CD14-positive monocyte (primary cell): ENCODE measurements around the gene AMER1. TPM values are rescaled to one million over a fixed set of nuclear protein-coding genes. Genes with fewer than 3 reads are reported as not detected.
A peak's percentile ranks its signal among the peaks of the same experiment; 100 is the strongest.

Source experiments
- DNase-seq, 3 donors: peaks; one replicate each; pipeline ENCODE4 v3.0.0-alpha.2; 2011 to 2022
- H2AFZ ChIP-seq: 2 replicates; pipeline ENCODE4 v1.6.0; 2012; ENCODE audit warnings: mild to moderate bottlenecking, low read depth, low read length, inconsistent platforms; ENCODE audit not compliant: insufficient read depth, poor library complexity, severe bottlenecking
- H3K27ac ChIP-seq, 2 donors: 1 replicate in 1 of 2; 2 replicates in 1 of 2; pipeline ENCODE4 v1.5.1; 2012 to 2013; ENCODE audit warnings: low read length in 2 of 2, control low read depth in 1 of 2, inconsistent platforms in 1 of 2, low read depth in 1 of 2, mild to moderate bottlenecking in 1 of 2
- H3K27me3 ChIP-seq, 2 donors: one replicate each; pipeline versions ENCODE4 v1.6.0 to v1.6.1; 2011 to 2013; ENCODE audit warnings: low read length in 2 of 2; ENCODE audit not compliant: control insufficient read depth in 2 of 2, insufficient read depth in 2 of 2
- H3K36me3 ChIP-seq, 2 donors: replicated peaks in 1 of 2; 1 replicate in 1 of 2; 2 replicates in 1 of 2; pipeline versions ENCODE4 v1.5.1 to v1.6.1; 2012 to 2013; ENCODE audit warnings: low read length in 2 of 2, control low read depth in 1 of 2, inconsistent platforms in 1 of 2, mild to moderate bottlenecking in 1 of 2; ENCODE audit not compliant: insufficient read depth in 2 of 2, control insufficient read depth in 1 of 2
- H3K4me1 ChIP-seq, 2 donors: 1 replicate in 1 of 2; 2 replicates in 1 of 2; pipeline versions ENCODE4 v1.5.1 to v1.6.1; 2012 to 2013; ENCODE audit warnings: low read length in 2 of 2, control low read depth in 1 of 2, inconsistent platforms in 1 of 2, mild to moderate bottlenecking in 1 of 2, moderate library complexity in 1 of 2; ENCODE audit not compliant: insufficient read depth in 2 of 2, control insufficient read depth in 1 of 2
- H3K4me2 ChIP-seq: replicated peaks from 2 replicates; pipeline ENCODE3; 2012; ENCODE audit warnings: low read length, moderate library complexity, mild to moderate bottlenecking; ENCODE audit not compliant: poor library complexity, severe bottlenecking; ENCODE audit errors: extremely low read depth
- H3K4me3 ChIP-seq, 3 experiments: fragments of 200-600 bp in 1 of 3; sonication (generic) in 1 of 3; replicated peaks in 1 of 3; 1 replicate in 2 of 3; 2 replicates in 1 of 3; pipeline ENCODE4 v1.5.1; 2011 to 2013; ENCODE audit warnings: low read length in 3 of 3, mild to moderate bottlenecking in 3 of 3, control low read depth in 2 of 3, low read depth in 2 of 3, inconsistent platforms in 1 of 3, moderate library complexity in 1 of 3
- H3K79me2 ChIP-seq: 2 replicates; pipeline ENCODE4 v1.6.0; 2012; ENCODE audit warnings: mild to moderate bottlenecking, control low read depth, inconsistent platforms, low read length, moderate library complexity; ENCODE audit not compliant: insufficient read depth
- H3K9ac ChIP-seq: 2 replicates; pipeline ENCODE4 v1.6.0; 2017; ENCODE audit warnings: low read length, mild to moderate bottlenecking; ENCODE audit not compliant: insufficient read depth, poor library complexity, severe bottlenecking
- H3K9me3 ChIP-seq, 2 donors: replicated peaks in 1 of 2; 1 replicate in 1 of 2; 2 replicates in 1 of 2; pipeline versions ENCODE4 v1.5.1 to v1.6.1; 2012 to 2013; ENCODE audit warnings: low read length in 2 of 2, control low read depth in 1 of 2; ENCODE audit not compliant: control insufficient read depth in 1 of 2, insufficient read depth in 1 of 2
- H4K20me1 ChIP-seq: 2 replicates; pipeline ENCODE4 v1.6.0; 2012; ENCODE audit warnings: mild to moderate bottlenecking, low read length, control low read depth, moderate library complexity; ENCODE audit not compliant: insufficient read depth
- H3K27ac Mint-ChIP-seq, 7 donors: one replicate each; pipeline ENCODE4 v1.8.0; 2020; ENCODE audit warnings: mild to moderate bottlenecking in 7 of 7, mixed read lengths in 7 of 7, moderate library complexity in 6 of 7, inconsistent platforms in 2 of 7
- H3K27me3 Mint-ChIP-seq, 3 donors: one replicate each; pipeline ENCODE4 v1.8.0; 2021 to 2022; ENCODE audit warnings: low read depth in 3 of 3, mild to moderate bottlenecking in 3 of 3, mixed read lengths in 3 of 3, moderate library complexity in 3 of 3, inconsistent platforms in 1 of 3
- H3K36me3 Mint-ChIP-seq, 2 donors: one replicate each; pipeline ENCODE4 v1.8.0; 2020; ENCODE audit warnings: mixed read lengths in 2 of 2, inconsistent platforms in 1 of 2, mild to moderate bottlenecking in 1 of 2
- H3K4me1 Mint-ChIP-seq: one replicate; pipeline ENCODE4 v1.8.0; 2020; ENCODE audit warnings: mild to moderate bottlenecking, mixed read lengths
- H3K4me3 Mint-ChIP-seq, 2 donors: one replicate each; pipeline ENCODE4 v1.8.0; 2020; ENCODE audit warnings: mild to moderate bottlenecking in 2 of 2, mixed read lengths in 2 of 2, moderate library complexity in 1 of 2
- H3K9me3 Mint-ChIP-seq, 7 donors: one replicate each; pipeline ENCODE4 v1.8.0; 2020 to 2022; ENCODE audit warnings: mixed read lengths in 7 of 7, mild to moderate bottlenecking in 6 of 7, moderate library complexity in 6 of 7, inconsistent platforms in 2 of 7
- CTCF ChIP-seq: fragments of 200-600 bp; IDR thresholded peaks from one replicate; pipeline ENCODE4 v1.8.0; 2022; ENCODE audit warnings: antibody characterized with exemption, mild to moderate bottlenecking
- WGBS: methylation state at CpG from one replicate; pipeline ENCODE4 v1.1.5; 2013; ENCODE audit warnings: missing lambda C conversion rate; ENCODE audit not compliant: insufficient coverage; 5-methylcytosine and 5-hydroxymethylcytosine counted together
- intact Hi-C, 2 donors: fragments of 100-400 bp; cut with micrococcal nuclease; formaldehyde crosslinking; loops; one replicate each; pipeline versions ENCODE4 v1.15.0 to v1.15.1; 2023
- polyA plus RNA-seq, 3 donors: library from polyadenylated mRNA; depleted of rRNA in 1 of 3; unstranded in 2 of 3; stranded (reverse) in 1 of 3; fragments of 300-500 nt in 2 of 3; fragments of >200 nt in 1 of 3; fragmentation: Illumina TruSeq in 2 of 3; gene quantifications; 1 replicate in 2 of 3; 2 replicates in 1 of 3; pipeline ENCODE4 v1.2.3, GENCODE V29; 2012 to 2021

The AMER1 gene
- polyA plus RNA-seq, 3 donors = 0.02 to 0.97 (median 0.03) TPM

- no peaks in the 10 kb centered on the region for H3K36me3 ChIP-seq
- Mint-ChIP-seq H3K4me1 (peaks cover 20% of the 10 kb centered on the region), H3K4me3 (peak overlapping the region in 1 of 2 donors; percentile 12), H3K9me3 (peaks cover 0 to 6% (median 0%) of the 10 kb centered on the region in 7 donors), H3K27me3 (peaks cover 0 to 6% (median 3%) of the 10 kb centered on the region in 3 donors), H3K27ac (no peak overlapping the region), H3K36me3 (no peaks in the 10 kb centered on the region)
- DNase-seq = no peak
- no peak overlapping the region for H3K4me3 ChIP-seq
- TF ChIP-seq CTCF = no peak
- no peak overlapping the region for H3K4me2 ChIP-seq
- peaks cover 17 to 18% of the 10 kb centered on the region in 2 donors for H3K4me1 ChIP-seq
- no peaks in the 10 kb centered on the region for H3K9me3 ChIP-seq
- WGBS = 100% methylated on average over 2 of the region's 2 CpGs
- no peaks in the 10 kb centered on the region for H4K20me1 ChIP-seq
- no peak overlapping the region for H2AFZ ChIP-seq
- H3K79me2 ChIP-seq = no peaks in the 10 kb centered on the region
- intact Hi-C loops = loop anchor here in 1 of 2 donors (10.0 kb wide), 1 partner anchor 448 kb away; a partner anchor contains a TSS
- H3K27ac ChIP-seq = no peak overlapping the region
- H3K27me3 ChIP-seq = no peaks in the 10 kb centered on the region
- no peak overlapping the region for H3K9ac ChIP-seq
Observed at GRCh38 chrX:64202808-64203325, 2.6 kb downstream of the AMER1 start.

- Mint-ChIP-seq H3K27me3 (peaks cover 0 to 9% (median 2%) of the 10 kb centered on the region in 3 donors), H3K36me3 (peaks cover 0 to 1% of the 10 kb centered on the region in 2 donors), H3K4me1 (peaks cover 3% of the 10 kb centered on the region), H3K27ac (no peak overlapping the region), H3K4me3 (no peak overlapping the region), H3K9me3 (no peaks in the 10 kb centered on the region)
- H3K4me2 ChIP-seq = no peak overlapping the region
- H4K20me1 ChIP-seq = no peaks in the 10 kb centered on the region
- no peak for DNase-seq
- H3K9me3 ChIP-seq = no peaks in the 10 kb centered on the region
- no peak overlapping the region for H2AFZ ChIP-seq
- no peaks in the 10 kb centered on the region for H3K27me3 ChIP-seq
- no peak overlapping the region for H3K27ac ChIP-seq
- H3K4me3 ChIP-seq = no peak overlapping the region
- no peak for TF ChIP-seq CTCF
- no peaks in the 10 kb centered on the region for H3K36me3 ChIP-seq
- H3K79me2 ChIP-seq = no peaks in the 10 kb centered on the region
- intact Hi-C loops = no loop called here
- H3K4me1 ChIP-seq = no peaks in the 10 kb centered on the region
- no peak overlapping the region for H3K9ac ChIP-seq
Observed at GRCh38 chrX:64198036-64198435, 7.5 kb downstream of the AMER1 start.
